GM21367 (cell line): Measurements from ENCODE around the gene CELSR3.

Source experiments
- ATAC-seq: cut with Tn5 transposase; IDR thresholded peaks from one replicate; pipeline ENCODE4 v1.9.1; 2021; ENCODE audit not compliant: unreplicated experiment

Gene CELSR3

DNA sequence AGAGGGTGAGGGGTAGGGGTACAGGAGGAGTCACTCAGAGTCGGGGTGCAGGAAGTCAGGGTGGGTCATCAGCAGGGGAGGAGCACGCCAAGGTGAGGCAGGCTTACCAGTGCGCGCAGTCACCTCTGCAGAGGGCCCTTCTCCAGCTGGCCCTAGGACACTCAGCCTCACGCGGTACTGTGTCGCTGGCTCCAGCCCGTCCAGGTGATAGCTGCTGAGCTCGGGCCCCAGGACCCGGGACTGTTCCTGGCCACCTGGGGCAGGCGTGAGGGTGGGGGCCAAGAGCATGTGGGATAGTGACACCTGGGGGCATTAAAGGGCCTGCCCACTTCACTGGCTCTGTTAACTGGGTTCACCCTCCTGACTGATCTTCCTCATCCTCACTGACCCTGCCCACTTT lies 75.0 kb downstream of the CELSR3 start:
- no peak for ATAC-seq
